WTC11 (cell line): ENCODE results near the gene LMCD1.

Experiments used
- AR ChIP-seq: fragments of 250-450 bp; sonication (Bioruptor Pico); IDR thresholded peaks from 2 replicates; pipeline ENCODE4 v1.9.0; 2021; ENCODE audit warnings: mild to moderate bottlenecking
- CREB1 ChIP-seq: sonication (generic); formaldehyde crosslinking; IDR thresholded peaks from 2 replicates; pipeline ENCODE4 v1.8.0; 2023; ENCODE audit warnings: mild to moderate bottlenecking, missing genetic modification reagents
- FOXJ3 ChIP-seq: sonication (generic); formaldehyde crosslinking; IDR thresholded peaks from 2 replicates; pipeline ENCODE4 v1.9.0; 2021; ENCODE audit warnings: missing genetic modification reagents, mild to moderate bottlenecking, borderline replicate concordance
- IRF2 ChIP-seq: sonication (generic); formaldehyde crosslinking; IDR thresholded peaks from 2 replicates; pipeline ENCODE4 v1.8.0; 2022; ENCODE audit warnings: low read depth, missing genetic modification reagents, borderline replicate concordance
- JUN ChIP-seq: sonication (generic); formaldehyde crosslinking; IDR thresholded peaks from 2 replicates; pipeline ENCODE4 v1.8.0; 2023; ENCODE audit warnings: mild to moderate bottlenecking, missing genetic modification reagents
- MXD4 ChIP-seq: fragments of 250-450 bp; sonication (Bioruptor Pico); IDR thresholded peaks from 2 replicates; pipeline ENCODE4 v1.8.0; 2021; ENCODE audit warnings: mild to moderate bottlenecking, moderate library complexity, borderline replicate concordance
- TCF7 ChIP-seq: sonication (generic); formaldehyde crosslinking; IDR thresholded peaks from 2 replicates; pipeline ENCODE4 v1.8.0; 2022; ENCODE audit warnings: mild to moderate bottlenecking, low read depth, missing genetic modification reagents, moderate library complexity
- ZNF232 ChIP-seq: sonication (generic); formaldehyde crosslinking; IDR thresholded peaks from 2 replicates; pipeline ENCODE4 v1.8.0; 2022; ENCODE audit warnings: mild to moderate bottlenecking, missing genetic modification reagents
- ZNF423 ChIP-seq: fragments of 250-450 bp; sonication (Bioruptor Pico); IDR thresholded peaks from 2 replicates; pipeline ENCODE4 v2.1.2; 2022; ENCODE audit warnings: mild to moderate bottlenecking, moderate library complexity
- TF ChIP-seq, protein P1 (sequence below): fragments of 200-600 bp; IDR thresholded peaks from 2 replicates; pipeline ENCODE4 v1.8.0; 2022; ENCODE audit warnings: antibody characterized with exemption
- TF ChIP-seq, protein P2 (sequence below): sonication (generic); formaldehyde crosslinking; IDR thresholded peaks from 2 replicates; pipeline ENCODE4 v1.8.1; 2023; ENCODE audit warnings: mild to moderate bottlenecking, missing genetic modification reagents
- TF ChIP-seq, protein P3 (sequence below): sonication (generic); formaldehyde crosslinking; IDR thresholded peaks from 2 replicates; pipeline ENCODE4 v1.8.1; 2022; ENCODE audit warnings: low read depth, missing genetic modification reagents, borderline replicate concordance
- TF ChIP-seq, protein P4 (sequence below): sonication (generic); formaldehyde crosslinking; IDR thresholded peaks from 2 replicates; pipeline ENCODE4 v1.8.0; 2022; ENCODE audit warnings: mild to moderate bottlenecking, missing genetic modification reagents
- TF ChIP-seq, protein P5 (sequence below): sonication (generic); formaldehyde crosslinking; IDR thresholded peaks from 2 replicates; pipeline ENCODE4 v1.8.1; 2022; ENCODE audit warnings: mild to moderate bottlenecking, moderate library complexity, missing genetic modification reagents

DNA sequence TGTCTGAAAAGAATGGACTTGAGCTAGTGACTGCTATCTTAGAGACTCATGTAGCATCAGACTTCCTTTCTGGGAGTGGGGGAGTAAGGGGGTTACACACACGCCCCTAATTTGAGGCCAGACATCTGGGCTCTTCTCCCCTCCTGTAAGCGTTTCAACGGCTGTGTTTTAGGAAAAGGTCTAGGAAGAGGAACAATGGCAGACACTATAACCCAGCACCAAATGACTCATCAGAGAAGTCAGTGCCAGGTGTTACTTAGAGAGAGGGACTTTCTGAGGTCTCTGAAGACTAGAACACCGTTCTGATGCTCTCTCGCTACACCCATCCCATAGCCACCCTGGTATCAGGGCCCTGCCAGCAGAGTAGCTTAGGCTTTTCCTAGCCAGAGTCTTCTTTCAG, 77.5 kb downstream of the LMCD1 start:
- TF ChIP-seq, protein P1, sequence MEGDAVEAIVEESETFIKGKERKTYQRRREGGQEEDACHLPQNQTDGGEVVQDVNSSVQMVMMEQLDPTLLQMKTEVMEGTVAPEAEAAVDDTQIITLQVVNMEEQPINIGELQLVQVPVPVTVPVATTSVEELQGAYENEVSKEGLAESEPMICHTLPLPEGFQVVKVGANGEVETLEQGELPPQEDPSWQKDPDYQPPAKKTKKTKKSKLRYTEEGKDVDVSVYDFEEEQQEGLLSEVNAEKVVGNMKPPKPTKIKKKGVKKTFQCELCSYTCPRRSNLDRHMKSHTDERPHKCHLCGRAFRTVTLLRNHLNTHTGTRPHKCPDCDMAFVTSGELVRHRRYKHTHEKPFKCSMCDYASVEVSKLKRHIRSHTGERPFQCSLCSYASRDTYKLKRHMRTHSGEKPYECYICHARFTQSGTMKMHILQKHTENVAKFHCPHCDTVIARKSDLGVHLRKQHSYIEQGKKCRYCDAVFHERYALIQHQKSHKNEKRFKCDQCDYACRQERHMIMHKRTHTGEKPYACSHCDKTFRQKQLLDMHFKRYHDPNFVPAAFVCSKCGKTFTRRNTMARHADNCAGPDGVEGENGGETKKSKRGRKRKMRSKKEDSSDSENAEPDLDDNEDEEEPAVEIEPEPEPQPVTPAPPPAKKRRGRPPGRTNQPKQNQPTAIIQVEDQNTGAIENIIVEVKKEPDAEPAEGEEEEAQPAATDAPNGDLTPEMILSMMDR: no peak
- TF ChIP-seq ZNF423 (no peak), AR (CRISPR knock-in tag) (no peak), CREB1 (CRISPR knock-in tag) (no peak), TCF7 (CRISPR knock-in tag) (no peak), IRF2 (CRISPR knock-in tag) (no peak), FOXJ3 (CRISPR knock-in tag) (no peak), JUN (CRISPR knock-in tag) (no peak), ZNF232 (CRISPR knock-in tag) (no peak), MXD4 (CRISPR knock-in tag) (no peak)
- TF ChIP-seq, protein P2, sequence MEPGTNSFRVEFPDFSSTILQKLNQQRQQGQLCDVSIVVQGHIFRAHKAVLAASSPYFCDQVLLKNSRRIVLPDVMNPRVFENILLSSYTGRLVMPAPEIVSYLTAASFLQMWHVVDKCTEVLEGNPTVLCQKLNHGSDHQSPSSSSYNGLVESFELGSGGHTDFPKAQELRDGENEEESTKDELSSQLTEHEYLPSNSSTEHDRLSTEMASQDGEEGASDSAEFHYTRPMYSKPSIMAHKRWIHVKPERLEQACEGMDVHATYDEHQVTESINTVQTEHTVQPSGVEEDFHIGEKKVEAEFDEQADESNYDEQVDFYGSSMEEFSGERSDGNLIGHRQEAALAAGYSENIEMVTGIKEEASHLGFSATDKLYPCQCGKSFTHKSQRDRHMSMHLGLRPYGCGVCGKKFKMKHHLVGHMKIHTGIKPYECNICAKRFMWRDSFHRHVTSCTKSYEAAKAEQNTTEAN (CRISPR knock-in tag): no peak
- TF ChIP-seq, protein P3, sequence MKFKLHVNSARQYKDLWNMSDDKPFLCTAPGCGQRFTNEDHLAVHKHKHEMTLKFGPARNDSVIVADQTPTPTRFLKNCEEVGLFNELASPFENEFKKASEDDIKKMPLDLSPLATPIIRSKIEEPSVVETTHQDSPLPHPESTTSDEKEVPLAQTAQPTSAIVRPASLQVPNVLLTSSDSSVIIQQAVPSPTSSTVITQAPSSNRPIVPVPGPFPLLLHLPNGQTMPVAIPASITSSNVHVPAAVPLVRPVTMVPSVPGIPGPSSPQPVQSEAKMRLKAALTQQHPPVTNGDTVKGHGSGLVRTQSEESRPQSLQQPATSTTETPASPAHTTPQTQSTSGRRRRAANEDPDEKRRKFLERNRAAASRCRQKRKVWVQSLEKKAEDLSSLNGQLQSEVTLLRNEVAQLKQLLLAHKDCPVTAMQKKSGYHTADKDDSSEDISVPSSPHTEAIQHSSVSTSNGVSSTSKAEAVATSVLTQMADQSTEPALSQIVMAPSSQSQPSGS (CRISPR knock-in tag): no peak
- TF ChIP-seq, protein P4, sequence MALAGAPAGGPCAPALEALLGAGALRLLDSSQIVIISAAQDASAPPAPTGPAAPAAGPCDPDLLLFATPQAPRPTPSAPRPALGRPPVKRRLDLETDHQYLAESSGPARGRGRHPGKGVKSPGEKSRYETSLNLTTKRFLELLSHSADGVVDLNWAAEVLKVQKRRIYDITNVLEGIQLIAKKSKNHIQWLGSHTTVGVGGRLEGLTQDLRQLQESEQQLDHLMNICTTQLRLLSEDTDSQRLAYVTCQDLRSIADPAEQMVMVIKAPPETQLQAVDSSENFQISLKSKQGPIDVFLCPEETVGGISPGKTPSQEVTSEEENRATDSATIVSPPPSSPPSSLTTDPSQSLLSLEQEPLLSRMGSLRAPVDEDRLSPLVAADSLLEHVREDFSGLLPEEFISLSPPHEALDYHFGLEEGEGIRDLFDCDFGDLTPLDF (CRISPR knock-in tag): no peak
- TF ChIP-seq, protein P5, sequence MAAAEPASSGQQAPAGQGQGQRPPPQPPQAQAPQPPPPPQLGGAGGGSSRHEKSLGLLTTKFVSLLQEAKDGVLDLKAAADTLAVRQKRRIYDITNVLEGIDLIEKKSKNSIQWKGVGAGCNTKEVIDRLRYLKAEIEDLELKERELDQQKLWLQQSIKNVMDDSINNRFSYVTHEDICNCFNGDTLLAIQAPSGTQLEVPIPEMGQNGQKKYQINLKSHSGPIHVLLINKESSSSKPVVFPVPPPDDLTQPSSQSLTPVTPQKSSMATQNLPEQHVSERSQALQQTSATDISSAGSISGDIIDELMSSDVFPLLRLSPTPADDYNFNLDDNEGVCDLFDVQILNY: no peak
